ENCODE results near the gene DPYSL4.
"Not testable (repeated sequence)": the region's sequence is repeated elsewhere in the genome, so short reads cannot be mapped to it uniquely, and the experiment has no call there.

Gene DPYSL4

GRCh38 chr10:132150777-132151176, 36.0 kb upstream of the DPYSL4 start:
- DNase-seq = no peak

- no peak for DNase-seq
Observed at GRCh38 chr10:132151286-132151950, 35.3 kb upstream of the DPYSL4 start.

GRCh38 chr10:132151951-132152505, 34.7 kb upstream of the DPYSL4 start:
- no peak for DNase-seq

GRCh38 chr10:132152896-132153580, 33.7 kb upstream of the DPYSL4 start:
- no peak for DNase-seq

- DNase-seq = no peak
Observed at GRCh38 chr10:132153616-132154217, 33.0 kb upstream of the DPYSL4 start.

- DNase-seq = no peak
Observed at GRCh38 chr10:132154440-132154839, 32.3 kb upstream of the DPYSL4 start.

- DNase-seq = no peak
Observed at GRCh38 chr10:132154931-132155330, 31.8 kb upstream of the DPYSL4 start.

GRCh38 chr10:132155723-132156381, 30.9 kb upstream of the DPYSL4 start:
- DNase-seq = no peak

GRCh38 chr10:132156382-132156781, 30.4 kb upstream of the DPYSL4 start:
- no peak for DNase-seq

GRCh38 chr10:132157101-132157500, 29.6 kb upstream of the DPYSL4 start:
- no peak for DNase-seq

GRCh38 chr10:132158122-132158741, 28.5 kb upstream of the DPYSL4 start:
- peak; percentile 20 for DNase-seq

- DNase-seq = peak; percentile 16
Observed at GRCh38 chr10:132158823-132159222, 27.9 kb upstream of the DPYSL4 start.

GRCh38 chr10:132159302-132160230, 27.2 kb upstream of the DPYSL4 start:
- peak; percentile 29 for DNase-seq

- not testable (repeated sequence) for DNase-seq
Observed at GRCh38 chr10:132160231-132160630, 26.5 kb upstream of the DPYSL4 start.

- DNase-seq = peak; percentile 23
Observed at GRCh38 chr10:132160834-132161622, 25.7 kb upstream of the DPYSL4 start.

- DNase-seq = peak; percentile 29
Observed at GRCh38 chr10:132162021-132162531, 24.7 kb upstream of the DPYSL4 start.

- DNase-seq = no peak
Observed at GRCh38 chr10:132162590-132163277, 24.0 kb upstream of the DPYSL4 start.

GRCh38 chr10:132163278-132163765, 23.4 kb upstream of the DPYSL4 start:
- peak; percentile 71 for DNase-seq

- DNase-seq = no peak
Observed at GRCh38 chr10:132163826-132164515, 22.8 kb upstream of the DPYSL4 start.
